GM12891 (cell line): ENCODE measurements around the gene OTOF.

Experiments used
- PAX5 ChIP-seq: IDR thresholded peaks from 2 replicates; pipeline ENCODE4 v1.6.1; 2011; ENCODE audit warnings: low read length, moderate library complexity, mild to moderate bottlenecking; ENCODE audit not compliant: insufficient read depth, severe bottlenecking
- POLR2A ChIP-seq: IDR thresholded peaks from 2 replicates; pipeline ENCODE4 v1.6.1; 2011; ENCODE audit warnings: low read depth, low read length, control low read depth
- POLR2AphosphoS5 ChIP-seq: IDR thresholded peaks from 2 replicates; pipeline ENCODE4 v1.6.1; 2011; ENCODE audit warnings: low read depth, low read length, control low read depth
- SPI1 ChIP-seq: IDR thresholded peaks from 2 replicates; pipeline ENCODE4 v1.6.1; 2011; ENCODE audit warnings: low read depth, low read length, control low read depth
- TAF1 ChIP-seq: IDR thresholded peaks from 2 replicates; pipeline ENCODE4 v1.6.1; 2011; ENCODE audit warnings: low read depth, low read length, control low read depth

- TF ChIP-seq POLR2A, result no peak
- no peak for TF ChIP-seq POLR2AphosphoS5
- no peak for TF ChIP-seq SPI1
- no peak for TF ChIP-seq TAF1
- TF ChIP-seq PAX5, result no peak
These were observed 15.2 kb downstream of the OTOF start for GRCh38 chr2:26462511-26463243.
